SH-SY5Y (cell line): ENCODE data around the gene PCNX1.

Experiments
- GATA2 ChIP-seq: IDR thresholded peaks from 2 replicates; pipeline ENCODE4 v1.6.1; 2011; ENCODE audit warnings: mild to moderate bottlenecking, low read depth, low read length
- GATA3 ChIP-seq: IDR thresholded peaks from 2 replicates; pipeline ENCODE4 v1.6.1; 2011; ENCODE audit warnings: low read depth, mild to moderate bottlenecking, low read length, moderate library complexity

- no peak for TF ChIP-seq GATA3
- TF ChIP-seq GATA2 = no peak
Measured at GRCh38 chr14:71054706-71055105, 147.4 kb downstream of the PCNX1 start.
